GM13977 (cell line): ENCODE measurements around the gene NT5DC2.

Source experiments
- DNase-seq: peaks from one replicate; pipeline ENCODE4 v3.0.0; 2012; ENCODE audit warnings: low spot score
- in situ Hi-C: fragments of 300-500 bp; cut with MboI; formaldehyde crosslinking; loops from one replicate; pipeline ENCODE4 v1.12.0; 2022; ENCODE audit warnings: low sequenced_read_pairs, low pct_unique_long_range_greater_than_20kb, mixed read lengths, inconsistent platforms; ENCODE audit not compliant: unreplicated experiment
- TF ChIP-seq, protein P1 (sequence below): IDR thresholded peaks from 2 replicates; pipeline ENCODE4 v1.5.1; 2012; ENCODE audit warnings: mild to moderate bottlenecking, control low read depth; ENCODE audit not compliant: insufficient read depth; ENCODE audit errors: extremely low read depth, missing control alignments

NT5DC2 gene

DNA sequence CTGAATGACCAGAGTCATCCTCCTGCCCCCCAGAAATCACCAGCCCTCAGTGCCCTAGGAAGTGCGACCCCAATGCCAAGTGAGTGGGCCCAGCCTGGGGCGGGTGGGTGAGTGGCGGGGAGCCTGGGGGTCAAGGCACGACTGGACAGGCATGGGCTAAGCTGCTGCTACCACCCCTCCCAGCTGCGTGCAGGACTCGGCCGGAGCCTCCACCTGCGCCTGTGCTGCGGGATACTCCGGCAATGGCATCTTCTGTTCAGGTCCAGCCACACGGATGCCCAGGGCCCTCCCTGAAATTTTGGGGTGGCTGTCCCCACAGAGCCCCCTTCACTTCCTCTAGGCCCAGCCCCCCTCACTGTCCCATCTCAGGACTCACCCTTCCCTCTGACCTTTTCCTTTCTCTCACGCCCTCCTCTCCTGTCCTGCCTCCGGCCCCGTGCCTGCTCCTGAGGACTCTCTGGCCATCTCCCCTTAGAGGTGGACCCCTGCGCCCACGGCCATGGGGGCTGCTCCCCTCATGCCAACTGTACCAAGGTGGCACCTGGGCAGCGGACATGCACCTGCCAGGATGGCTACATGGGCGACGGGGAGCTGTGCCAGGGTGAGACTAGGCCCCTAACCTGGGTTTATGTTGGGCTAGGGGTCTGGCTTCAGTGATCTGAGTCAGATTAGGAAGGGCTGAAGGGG, 17.0 kb downstream of the NT5DC2 start:
- TF ChIP-seq, protein P1, sequence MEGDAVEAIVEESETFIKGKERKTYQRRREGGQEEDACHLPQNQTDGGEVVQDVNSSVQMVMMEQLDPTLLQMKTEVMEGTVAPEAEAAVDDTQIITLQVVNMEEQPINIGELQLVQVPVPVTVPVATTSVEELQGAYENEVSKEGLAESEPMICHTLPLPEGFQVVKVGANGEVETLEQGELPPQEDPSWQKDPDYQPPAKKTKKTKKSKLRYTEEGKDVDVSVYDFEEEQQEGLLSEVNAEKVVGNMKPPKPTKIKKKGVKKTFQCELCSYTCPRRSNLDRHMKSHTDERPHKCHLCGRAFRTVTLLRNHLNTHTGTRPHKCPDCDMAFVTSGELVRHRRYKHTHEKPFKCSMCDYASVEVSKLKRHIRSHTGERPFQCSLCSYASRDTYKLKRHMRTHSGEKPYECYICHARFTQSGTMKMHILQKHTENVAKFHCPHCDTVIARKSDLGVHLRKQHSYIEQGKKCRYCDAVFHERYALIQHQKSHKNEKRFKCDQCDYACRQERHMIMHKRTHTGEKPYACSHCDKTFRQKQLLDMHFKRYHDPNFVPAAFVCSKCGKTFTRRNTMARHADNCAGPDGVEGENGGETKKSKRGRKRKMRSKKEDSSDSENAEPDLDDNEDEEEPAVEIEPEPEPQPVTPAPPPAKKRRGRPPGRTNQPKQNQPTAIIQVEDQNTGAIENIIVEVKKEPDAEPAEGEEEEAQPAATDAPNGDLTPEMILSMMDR = no peak
- in situ Hi-C loops = no loop called here
- DNase-seq = no peak

DNA sequence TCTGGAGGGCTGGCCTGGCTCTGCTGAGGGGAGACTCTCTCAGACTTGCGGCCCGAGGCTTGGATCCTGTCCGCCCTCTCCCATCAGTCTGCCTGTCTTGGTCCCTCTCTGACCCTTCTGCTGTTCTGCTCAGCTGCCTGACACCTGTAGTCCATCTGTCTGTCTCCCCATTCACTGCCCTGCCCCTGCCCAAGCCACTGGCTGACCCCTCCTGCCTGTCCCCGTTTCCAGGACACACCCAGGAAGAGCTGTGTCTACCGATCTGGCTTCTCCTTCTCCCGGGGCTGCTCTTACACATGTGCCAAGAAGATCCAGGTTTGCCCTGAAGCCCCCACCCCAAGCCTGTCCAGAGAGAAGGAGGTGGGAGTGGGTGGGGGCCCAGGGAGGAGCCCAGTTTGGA, 18.5 kb downstream of the NT5DC2 start:
- DNase-seq = no peak
- TF ChIP-seq, protein P1 = no peak
- in situ Hi-C loops = no loop called here

DNA sequence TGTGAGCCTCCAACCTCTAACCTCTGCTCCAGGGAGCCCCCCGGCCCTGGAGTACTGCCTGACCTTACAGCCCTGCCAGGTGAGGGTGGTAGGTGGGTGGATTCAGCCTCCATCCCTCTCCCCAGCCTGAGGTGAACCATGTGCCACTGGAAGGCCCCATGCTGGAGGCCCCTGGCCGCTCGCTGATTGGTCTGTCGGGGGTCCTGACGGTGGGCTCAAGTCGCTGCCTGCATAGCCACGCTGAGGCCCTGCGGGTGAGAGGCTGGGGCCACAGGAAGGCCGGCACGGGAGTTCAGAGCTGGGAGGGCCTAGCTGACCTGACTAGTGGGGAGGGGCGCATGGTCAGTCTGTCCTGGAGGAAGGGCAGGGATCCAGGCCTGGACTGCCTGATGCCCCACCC, 19.1 kb downstream of the NT5DC2 start:
- DNase-seq = no peak
- in situ Hi-C loops = no loop called here
- TF ChIP-seq, protein P1 = no peak

DNA sequence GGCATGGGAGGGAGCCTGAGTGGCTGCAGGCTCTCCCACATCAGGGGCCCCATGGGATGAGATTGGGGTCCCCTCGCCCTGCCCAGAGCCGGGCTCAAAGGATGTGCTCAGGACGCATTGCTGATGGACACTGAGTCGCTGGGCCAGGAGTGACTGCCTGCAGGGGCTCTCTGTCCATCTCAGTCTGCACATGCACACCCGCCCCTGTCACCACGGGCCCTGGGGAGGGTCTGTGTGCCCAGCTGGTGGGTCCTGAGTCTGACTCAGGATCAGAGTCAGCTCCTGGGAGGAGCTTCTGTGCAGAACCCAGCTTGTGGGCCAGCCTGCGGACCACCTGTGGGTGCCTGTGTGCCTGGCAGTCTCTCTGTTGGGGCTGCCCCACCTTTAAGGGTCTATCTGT, 20.4 kb downstream of the NT5DC2 start:
- DNase-seq = no peak

DNA sequence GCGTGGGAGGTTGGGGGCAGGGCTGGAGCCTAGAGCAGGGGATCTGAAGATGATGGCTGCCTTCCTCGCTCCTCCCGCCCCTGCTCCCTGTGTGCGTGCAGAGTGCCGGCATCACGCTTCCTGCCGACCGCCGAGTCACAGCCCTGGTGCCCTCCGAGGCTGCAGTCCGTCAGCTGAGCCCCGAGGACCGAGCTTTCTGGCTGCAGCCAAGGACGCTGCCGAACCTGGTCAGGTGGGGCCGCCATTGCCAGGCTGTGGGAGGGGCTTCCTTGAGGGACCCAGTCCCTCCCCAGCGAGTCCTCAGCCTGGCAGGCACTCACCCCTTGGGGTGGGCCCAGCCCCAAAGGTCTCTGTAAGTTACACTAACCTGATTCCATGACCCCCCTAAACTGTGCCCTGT, 20.9 kb downstream of the NT5DC2 start:
- TF ChIP-seq, protein P1 = no peak
- DNase-seq = no peak
- in situ Hi-C loops = no loop called here

More for the DNA sequence above, 20.4 kb downstream of the NT5DC2 start:
- in situ Hi-C loops = no loop called here
- TF ChIP-seq, protein P1 = no peak

DNA sequence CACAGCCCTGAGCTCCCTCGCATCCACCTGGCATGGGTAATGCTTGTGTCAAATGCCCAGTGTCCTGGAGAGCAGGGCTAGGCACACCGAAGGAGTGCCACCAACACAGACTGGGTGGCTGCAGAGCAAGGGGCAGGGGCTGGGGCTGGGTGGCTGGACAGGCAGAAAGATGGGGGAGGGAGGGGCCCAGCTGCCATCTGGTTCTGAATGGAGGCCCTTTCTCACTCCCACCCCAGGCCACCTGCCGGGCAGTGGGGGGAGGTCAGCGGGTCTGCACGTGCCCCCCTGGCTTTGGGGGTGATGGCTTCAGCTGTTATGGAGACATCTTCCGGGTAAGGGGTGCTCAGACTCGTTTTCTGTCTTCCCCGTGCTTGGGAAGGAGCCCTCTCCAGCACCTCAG, 21.6 kb downstream of the NT5DC2 start:
- DNase-seq = no peak
- TF ChIP-seq, protein P1 = no peak
- in situ Hi-C loops = no loop called here
